Heart left ventricle (tissue), 13 donors: Measurements from ENCODE around the gene HSD3B7.

Experiments used
- POLR2A ChIP-seq, 2 donors: fragments of 450-650 bp; IDR thresholded peaks; one replicate each; pipeline ENCODE4 v1.6.1; 2017; ENCODE audit warnings: antibody characterized with exemption in 2 of 2, mild to moderate bottlenecking in 2 of 2, moderate library complexity in 2 of 2
- TF ChIP-seq, protein P1 (sequence below), 12 donors: fragments of 200-600 bp; sonication (generic) in 4 of 12; IDR thresholded peaks; one replicate each; pipeline versions ENCODE4 v1.5.0 to v1.8.0; 2018 to 2022; ENCODE audit warnings: antibody characterized with exemption in 12 of 12, mild to moderate bottlenecking in 5 of 12
- donor health status: ischemic (EF 13 %, LVEDD 7.1; RV severe dilation, severe dysfunction).
- donor health status: DM: no; HTN: yes; CAD: no.
- donor health status: DM: no; HTN: no; CAD: no.
- donor health status: ischemic (EF 25% LVEDD 6.9; RV normal size, moderate dysfunction).
- donor health status: ischemic (EF 25% LVEDD 5.7; RV mildly dilated, moderate dysfunction).
- donor health status: ischemic (EF 35%, LVEDD 5.7; RV mildly dilated, moderate dysfunction).
- donor health status: nonischemic (EF 11% LVEDD 7.7; RV severe dilation, severe dysfunction).
- donor health status: DM: yes; HTN: yes; CAD: no.
- donor health status: PGD.
- donor health status: ischemic (EF 29% LVEDD 5.4; RV normal size, mild dysfunction).
- donor health status: nonischemic (EF 23%, LVEDD 6.1; RV moderate dilation, normal function).

DNA sequence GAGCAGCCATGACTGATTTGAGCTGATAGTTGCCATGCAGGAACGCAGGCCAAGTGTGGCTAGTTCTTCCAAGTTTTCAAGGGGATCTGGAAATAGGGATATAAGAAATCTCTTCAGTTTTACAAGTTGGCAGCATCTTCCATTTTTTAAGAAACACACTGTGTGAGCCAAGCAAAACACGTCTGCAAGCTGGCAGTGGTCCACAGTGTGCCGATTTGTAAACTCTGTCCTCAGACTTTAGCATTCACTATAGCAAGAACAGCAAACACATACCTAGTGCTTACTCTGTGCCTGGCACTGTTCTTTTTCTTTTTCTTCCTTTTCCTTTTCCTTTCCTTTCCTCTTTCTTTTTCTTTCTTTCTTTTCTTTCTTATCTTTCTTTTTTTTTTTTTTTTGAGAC is 33.3 kb upstream of the HSD3B7 start:
- TF ChIP-seq, protein P1, sequence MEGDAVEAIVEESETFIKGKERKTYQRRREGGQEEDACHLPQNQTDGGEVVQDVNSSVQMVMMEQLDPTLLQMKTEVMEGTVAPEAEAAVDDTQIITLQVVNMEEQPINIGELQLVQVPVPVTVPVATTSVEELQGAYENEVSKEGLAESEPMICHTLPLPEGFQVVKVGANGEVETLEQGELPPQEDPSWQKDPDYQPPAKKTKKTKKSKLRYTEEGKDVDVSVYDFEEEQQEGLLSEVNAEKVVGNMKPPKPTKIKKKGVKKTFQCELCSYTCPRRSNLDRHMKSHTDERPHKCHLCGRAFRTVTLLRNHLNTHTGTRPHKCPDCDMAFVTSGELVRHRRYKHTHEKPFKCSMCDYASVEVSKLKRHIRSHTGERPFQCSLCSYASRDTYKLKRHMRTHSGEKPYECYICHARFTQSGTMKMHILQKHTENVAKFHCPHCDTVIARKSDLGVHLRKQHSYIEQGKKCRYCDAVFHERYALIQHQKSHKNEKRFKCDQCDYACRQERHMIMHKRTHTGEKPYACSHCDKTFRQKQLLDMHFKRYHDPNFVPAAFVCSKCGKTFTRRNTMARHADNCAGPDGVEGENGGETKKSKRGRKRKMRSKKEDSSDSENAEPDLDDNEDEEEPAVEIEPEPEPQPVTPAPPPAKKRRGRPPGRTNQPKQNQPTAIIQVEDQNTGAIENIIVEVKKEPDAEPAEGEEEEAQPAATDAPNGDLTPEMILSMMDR (IDR thresholded peaks at IDR 0.05) = no peak
- no peak for TF ChIP-seq POLR2A (IDR thresholded peaks at IDR 0.05)
